ENCODE data around the gene MSMB.
"Not testable (repeated sequence)": the region's sequence is repeated elsewhere in the genome, so short reads cannot be mapped to it uniquely, and the experiment has no call there.

MSMB gene

DNA sequence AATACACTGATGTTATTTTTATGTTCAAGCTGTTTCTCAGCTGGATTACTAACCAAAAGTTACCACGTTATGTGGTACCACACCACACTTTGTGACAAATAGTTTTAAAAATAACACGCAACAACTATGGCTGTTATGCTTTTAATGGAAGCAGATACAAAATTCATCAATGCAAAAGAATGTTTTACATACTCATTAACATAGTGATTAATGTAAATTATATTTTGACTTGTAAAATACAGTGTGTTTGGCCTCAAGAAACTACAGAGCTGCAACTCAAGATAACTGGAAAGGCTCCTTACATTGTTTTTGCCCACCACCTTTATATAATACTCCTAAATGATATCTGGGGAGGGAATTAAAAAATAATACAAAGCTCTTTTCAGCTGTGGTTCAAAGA is 41.1 kb downstream of the MSMB start:
- DNase-seq, result no peak

DNA sequence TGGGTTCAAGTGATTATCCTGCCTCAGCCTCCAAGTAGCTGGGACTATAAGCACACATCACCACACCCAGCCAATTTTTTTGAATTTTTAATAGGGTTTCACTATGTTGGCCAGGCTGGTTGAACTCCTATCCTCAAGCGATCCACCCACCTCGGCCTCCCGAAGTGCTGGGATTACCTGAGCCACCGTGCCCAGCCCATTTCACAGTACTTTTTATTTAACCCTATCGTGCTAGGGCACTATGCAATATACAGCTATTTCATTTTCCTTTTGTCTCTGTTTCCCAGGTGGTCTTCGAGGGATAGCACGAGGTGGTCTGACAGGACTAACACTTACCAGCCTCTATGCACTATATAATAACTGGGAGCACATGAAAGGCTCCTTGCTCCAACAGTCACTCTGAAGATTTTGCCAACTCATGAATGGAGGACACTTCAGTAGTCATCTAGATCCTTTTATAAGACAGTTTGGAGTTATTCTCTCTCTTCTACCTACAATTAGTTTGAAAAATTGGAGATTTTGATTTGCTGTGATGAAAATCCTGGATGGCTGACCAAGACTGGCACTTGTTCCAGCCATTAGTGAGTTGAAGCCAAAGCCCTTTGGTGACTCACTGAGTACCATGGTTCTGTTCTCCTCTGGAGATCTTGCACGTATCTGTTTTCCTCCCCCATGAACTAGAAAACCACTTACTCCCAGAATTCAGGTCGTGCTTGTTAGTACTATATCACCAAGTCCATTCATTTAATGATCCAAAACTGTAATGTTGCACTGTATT is 43.0 kb downstream of the MSMB start:
- no peak for DNase-seq

DNA sequence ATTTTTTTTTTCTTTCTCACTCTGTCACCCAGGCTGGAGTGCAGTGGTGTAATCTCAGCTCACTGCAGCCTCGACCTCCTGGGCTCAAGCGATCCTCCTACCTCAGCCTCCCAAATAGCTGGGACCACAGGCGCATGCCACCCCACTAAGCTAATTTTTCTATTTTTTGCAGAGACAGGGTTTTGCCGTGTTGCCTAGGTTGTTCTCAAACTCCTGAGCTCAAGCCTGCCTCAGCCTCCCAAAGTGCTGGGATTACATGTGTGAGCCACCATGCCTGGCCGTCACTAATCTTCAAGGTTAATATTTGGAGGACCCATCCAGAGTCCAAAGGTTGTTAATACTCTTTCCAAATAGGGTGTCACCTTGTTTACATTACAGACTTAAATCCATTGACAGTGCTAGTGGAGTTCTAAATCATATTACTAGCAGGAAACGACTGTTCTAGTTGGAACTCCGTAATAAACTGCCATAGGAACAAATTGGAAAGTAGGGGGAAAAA is 43.8 kb downstream of the MSMB start:
- not testable (repeated sequence) for DNase-seq

DNA sequence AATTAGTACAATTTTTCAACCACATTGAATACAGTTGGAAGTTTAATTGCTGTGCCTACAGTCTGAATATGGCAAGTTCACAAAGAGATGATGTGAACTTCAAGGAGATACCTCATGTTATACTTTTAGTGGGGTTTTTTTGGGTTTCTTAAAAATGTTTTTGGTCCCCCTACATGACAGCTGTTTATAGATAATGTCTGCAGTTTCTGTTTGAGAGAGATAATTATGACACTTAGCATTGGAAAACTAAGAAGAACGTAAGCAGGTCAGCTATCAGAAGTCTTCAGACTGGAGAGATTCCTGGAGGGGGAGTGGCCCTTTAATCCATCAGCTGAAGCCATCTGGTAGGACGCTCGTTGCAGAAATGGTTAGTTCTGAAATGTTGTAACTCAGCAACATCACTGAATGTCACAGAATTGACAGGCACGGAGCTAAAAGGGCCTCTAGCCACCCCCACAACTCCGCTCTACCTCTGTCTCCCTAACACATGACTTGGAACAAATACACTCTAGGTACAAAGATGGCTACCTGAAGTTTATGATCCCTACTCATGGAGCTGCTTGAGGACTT is 44.8 kb downstream of the MSMB start:
- no peak for DNase-seq

DNA sequence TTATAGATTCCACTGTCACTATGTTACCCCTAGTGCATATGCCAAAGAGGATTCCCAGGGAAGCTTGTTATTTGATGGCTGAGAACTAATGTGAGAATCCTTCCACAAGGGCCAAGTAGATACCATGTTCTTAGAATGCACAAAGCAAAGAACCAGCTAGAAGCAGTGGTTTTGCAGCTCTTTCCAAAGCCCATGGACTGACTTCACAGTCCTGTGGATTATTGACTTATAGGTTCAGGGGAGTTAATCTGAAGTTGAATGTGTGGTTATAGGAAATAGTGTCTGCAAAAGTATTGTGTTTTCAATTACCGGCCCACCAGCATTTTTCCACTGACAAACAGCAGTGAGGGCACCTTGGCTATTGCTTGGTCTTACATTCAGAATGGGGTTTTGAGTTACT is 45.5 kb downstream of the MSMB start:
- no peak for DNase-seq

DNA sequence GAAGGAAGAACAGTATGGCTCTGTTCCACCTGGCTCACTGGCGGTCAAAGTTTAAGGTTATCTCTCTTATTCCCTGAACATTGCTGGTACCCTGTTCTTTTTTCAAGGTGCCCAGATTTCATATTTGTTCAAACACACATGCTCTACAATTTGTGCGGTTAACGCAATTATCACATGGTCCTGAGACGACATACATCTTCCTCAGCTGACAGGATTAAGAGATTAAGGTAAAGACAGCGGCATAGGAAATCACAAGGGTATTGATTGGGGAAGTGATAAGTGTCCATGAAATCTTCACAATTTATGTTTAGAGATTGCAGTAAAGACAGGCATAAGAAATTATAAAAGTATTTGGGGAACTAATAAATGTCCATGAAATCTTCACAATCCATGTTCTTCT is 46.1 kb downstream of the MSMB start:
- DNase-seq, result not testable (repeated sequence)

DNA sequence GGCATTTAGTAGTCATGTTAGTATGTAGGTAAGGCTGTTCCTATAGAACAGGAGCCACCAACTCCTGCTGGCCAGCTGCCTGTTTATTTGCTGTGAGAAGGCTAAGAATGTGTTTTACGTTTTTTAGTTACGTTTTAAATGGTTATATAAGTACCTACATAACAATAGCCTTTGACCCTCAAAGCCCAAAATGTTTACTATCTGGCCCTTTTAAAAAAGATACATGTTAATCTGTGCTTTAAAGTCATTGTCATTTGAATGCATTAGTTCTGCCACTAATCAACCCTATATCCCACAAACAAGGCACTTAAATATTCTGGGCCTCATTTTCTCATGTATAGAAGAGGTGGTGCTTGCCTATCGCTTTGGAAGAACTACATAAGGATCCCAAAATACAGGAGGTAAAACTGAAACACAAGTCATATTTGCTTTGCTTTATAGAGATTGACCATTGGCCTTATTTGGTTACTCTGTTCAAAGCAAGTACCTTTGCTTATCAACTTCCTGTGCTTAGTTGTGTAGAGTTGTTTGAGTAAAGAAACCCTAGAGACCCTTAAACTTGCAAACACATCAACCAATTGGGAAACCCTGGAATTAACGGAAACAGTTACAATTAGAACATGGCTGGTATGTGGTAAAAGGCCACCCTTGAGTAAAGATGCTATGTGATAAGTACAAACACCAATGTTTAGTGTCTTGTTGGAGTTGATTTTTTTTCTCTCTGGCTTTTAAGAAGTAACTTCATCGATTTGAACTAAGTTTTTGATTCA is 47.9 kb downstream of the MSMB start:
- no peak for DNase-seq

DNA sequence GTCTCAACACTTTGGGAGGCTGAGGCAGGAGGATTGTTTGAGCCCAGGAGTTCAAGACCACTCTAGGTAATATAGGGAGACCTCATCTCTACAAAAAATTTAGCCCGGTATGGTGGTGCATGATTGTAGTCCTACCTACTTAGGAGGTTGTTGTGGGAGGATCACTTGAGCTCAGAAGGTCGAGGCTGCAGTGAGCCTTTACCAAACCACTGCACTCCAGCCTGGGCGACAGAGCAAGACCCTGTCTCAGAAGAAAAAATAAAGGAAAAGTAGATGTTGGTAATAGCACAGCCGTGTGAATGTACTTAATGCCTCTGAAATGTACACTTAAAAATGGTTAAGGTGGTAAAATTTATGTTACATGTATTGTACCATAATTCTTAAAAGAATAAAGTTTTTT is 48.5 kb downstream of the MSMB start:
- DNase-seq, result no peak

DNA sequence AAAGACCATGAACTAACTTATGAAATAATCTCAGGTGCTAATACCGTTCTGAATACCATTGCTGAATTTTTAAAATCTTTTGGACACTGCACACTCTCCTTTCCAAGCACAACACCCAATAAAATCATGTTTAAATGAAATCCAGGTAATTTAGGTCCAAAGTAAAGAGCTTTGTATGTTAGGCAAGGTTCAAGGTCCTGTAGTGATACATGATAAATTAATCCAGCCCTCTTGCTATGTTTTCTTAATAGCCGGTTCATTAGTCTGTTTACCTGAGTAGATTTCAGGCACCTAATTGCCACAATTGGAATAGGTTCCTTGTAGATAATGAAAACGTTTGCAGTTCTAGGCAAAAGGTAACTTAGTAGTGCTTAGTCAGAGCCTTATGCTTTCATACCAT is 60.5 kb downstream of the MSMB start:
- DNase-seq, result not testable (repeated sequence)

DNA sequence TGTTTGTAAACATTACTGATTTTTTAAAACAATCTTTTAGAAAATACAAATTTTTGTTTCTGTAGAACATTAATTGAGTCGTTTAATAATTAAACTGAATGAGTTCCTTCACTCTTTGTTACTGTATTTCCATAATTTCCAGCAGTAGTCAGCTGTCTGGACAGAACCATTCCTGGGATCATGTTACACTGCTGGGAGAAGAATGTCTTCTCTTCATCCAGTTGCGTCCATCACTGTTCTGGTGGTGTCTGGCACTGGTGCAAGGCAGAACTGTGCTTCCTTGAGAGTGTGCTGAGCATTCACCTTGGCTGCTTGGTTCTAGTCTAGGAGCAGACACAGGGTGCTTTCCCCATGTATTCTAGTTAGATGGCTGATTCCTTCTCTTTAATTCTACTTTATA is 61.6 kb downstream of the MSMB start:
- DNase-seq, result not testable (repeated sequence)

DNA sequence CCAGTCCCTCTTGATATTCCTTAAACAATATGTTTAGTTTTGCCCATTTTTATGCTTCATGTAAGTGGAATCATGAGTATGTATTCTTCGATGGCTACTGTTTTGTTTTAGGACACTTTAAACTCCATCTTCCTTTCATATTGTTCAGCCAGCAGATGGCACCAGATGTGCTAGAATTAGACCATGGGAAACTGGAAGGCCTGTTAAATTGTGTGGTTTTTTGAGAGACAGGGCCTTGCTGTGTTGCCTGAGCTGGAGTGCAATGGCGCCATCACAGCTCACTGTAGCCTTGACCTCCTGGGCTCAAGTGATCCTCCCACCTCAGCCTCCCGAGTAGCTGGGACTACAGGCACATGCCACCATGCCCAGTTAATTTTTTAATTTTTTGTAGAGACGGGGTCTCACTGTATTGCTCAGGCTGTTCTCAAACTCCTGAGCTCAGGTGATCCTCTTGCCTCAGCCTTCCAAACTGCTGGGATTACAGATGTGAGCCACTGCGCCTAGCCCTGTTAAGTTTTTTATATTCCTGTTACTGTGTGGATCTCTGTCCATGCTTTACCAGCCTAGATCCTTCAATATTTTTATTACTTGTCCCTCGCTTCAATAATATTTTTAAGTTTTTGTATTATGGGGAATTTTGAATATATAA is 62.4 kb downstream of the MSMB start:
- DNase-seq, result peak; percentile 49

Measured in fibroblast of upper back skin (primary cell).